Measurements from ENCODE around the gene KCNK13. TPM values are rescaled to one million over a fixed set of nuclear protein-coding genes. Genes with fewer than 3 reads are reported as not detected.

The KCNK13 gene
- 0.08 TPM in 1 of 2 replicates, not detected in the other for total RNA-seq (ENCODE audit: low replicate concordance)

GRCh38 chr14:90061685-90062126, at the start of gene KCNK13:
KCNK13 (plus strand) TSS chr14:90061994; CDS start chr14:90062206, 212 bp downstream.

Other genes starting within 250 kb of the KCNK13 start
- 4.0 and 5.3 TPM in 2 replicates for gene EFCAB11, start 107.3 kb upstream of the KCNK13 start, total RNA-seq (ENCODE audit: low replicate concordance)
- gene TDP1, start 106.1 kb upstream of the KCNK13 start, total RNA-seq (ENCODE audit: low replicate concordance): 10.6 and 15.7 TPM in 2 replicates
- 95.6 and 159 TPM in 2 replicates for gene PSMC1, start 194.6 kb downstream of the KCNK13 start, total RNA-seq (ENCODE audit: low replicate concordance)